MM.1S (cell line): ENCODE results near the gene RAP1GDS1.

ENCODE experiments used
- DNase-seq: peaks from one replicate; pipeline ENCODE4 v3.0.0-alpha.2; 2015
- H2AFZ ChIP-seq: fragments of 300-600 bp; sonication (generic); 2 replicates; pipeline ENCODE4 v1.6.0; 2016; ENCODE audit warnings: antibody characterized with exemption, low read length
- H3F3A ChIP-seq: fragments of 300-600 bp; sonication (generic); 2 replicates; pipeline ENCODE4 v1.6.1; 2016; ENCODE audit warnings: mild to moderate bottlenecking, antibody characterized with exemption, low read length, moderate library complexity, mixed read lengths; ENCODE audit not compliant: insufficient read depth
- H3K27ac ChIP-seq: fragments of 300-600 bp; sonication (generic); 2 replicates; pipeline ENCODE4 v1.5.1; 2016; ENCODE audit warnings: mild to moderate bottlenecking, low read length
- H3K27me3 ChIP-seq: fragments of 300-600 bp; sonication (generic); replicated peaks from 2 replicates; pipeline ENCODE4 v1.6.0; 2016; ENCODE audit warnings: low read length; ENCODE audit not compliant: insufficient read depth
- H3K36me3 ChIP-seq: fragments of 300-600 bp; sonication (generic); replicated peaks from 2 replicates; pipeline ENCODE4 v1.6.1; 2016; ENCODE audit warnings: mild to moderate bottlenecking, low read length, mixed read lengths; ENCODE audit not compliant: insufficient read depth
- H3K4me1 ChIP-seq: fragments of 300-600 bp; sonication (generic); 2 replicates; pipeline ENCODE4 v1.6.1; 2016; ENCODE audit warnings: low read length, mixed read lengths
- H3K4me2 ChIP-seq: fragments of 300-600 bp; sonication (generic); 2 replicates; pipeline ENCODE4 v1.6.0; 2016; ENCODE audit warnings: low read depth, low read length
- H3K4me3 ChIP-seq: fragments of 300-600 bp; sonication (generic); 2 replicates; pipeline ENCODE4 v1.5.1; 2016; ENCODE audit warnings: low read length, mixed read lengths
- H3K79me2 ChIP-seq: fragments of 300-600 bp; sonication (generic); 2 replicates; pipeline ENCODE4 v1.6.1; 2016; ENCODE audit warnings: mixed run types, low read length, mixed read lengths
- H3K9ac ChIP-seq: fragments of 300-600 bp; sonication (generic); 2 replicates; pipeline ENCODE4 v1.6.1; 2016; ENCODE audit warnings: low read length, mixed read lengths
- H3K9me2 ChIP-seq: fragments of 300-600 bp; sonication (generic); replicated peaks from 2 replicates; pipeline ENCODE4 v1.6.1; 2016; ENCODE audit warnings: mild to moderate bottlenecking, low read length, mixed read lengths; ENCODE audit not compliant: insufficient read depth
- H3K9me3 ChIP-seq: fragments of 300-600 bp; sonication (generic); replicated peaks from 2 replicates; pipeline ENCODE4 v1.6.1; 2016; ENCODE audit warnings: mild to moderate bottlenecking, low read length, mixed read lengths; ENCODE audit not compliant: insufficient read depth
- H4K20me1 ChIP-seq: fragments of 300-600 bp; sonication (generic); 2 replicates; pipeline ENCODE4 v1.6.1; 2016; ENCODE audit warnings: mild to moderate bottlenecking, low read length, moderate library complexity, mixed read lengths; ENCODE audit not compliant: insufficient read depth
- CTCF ChIP-seq: fragments of 300-600 bp; sonication (generic); IDR thresholded peaks from 2 replicates; pipeline ENCODE4 v1.5.1; 2016; ENCODE audit warnings: antibody characterized with exemption, low read length, mixed read lengths
- EZH2 ChIP-seq: fragments of 300-600 bp; sonication (generic); optimal IDR thresholded peaks from 2 replicates; pipeline ENCODE3; 2017; ENCODE audit warnings: low read depth, mild to moderate bottlenecking, antibody characterized with exemption, low read length, mixed read lengths
- EZH2phosphoT487 ChIP-seq: fragments of 300-600 bp; sonication (generic); IDR thresholded peaks from 2 replicates; pipeline ENCODE4 v1.6.1; 2018; ENCODE audit warnings: antibody characterized with exemption, low read length

Gene RAP1GDS1

GRCh38 chr4:98300706-98301105 lies 39.5 kb downstream of the RAP1GDS1 start:
- Histone ChIP-seq H3K79me2 (peaks cover 74% of the 10 kb centered on the region), H3K27ac (peak overlapping the region; percentile 40; the same call in 1 of the 2 replicates), H3K4me1 (peaks cover 48% of the 10 kb centered on the region), H3K9me3 (no peaks in the 10 kb centered on the region), H3K27me3 (no peaks in the 10 kb centered on the region), H3K4me2 (peak overlapping the region; percentile 42), H4K20me1 (no peaks in the 10 kb centered on the region), H3F3A (peaks cover 16% of the 10 kb centered on the region; the same call in 1 of the 2 replicates), H3K4me3 (no peak overlapping the region), H2AFZ (no peak overlapping the region), H3K9me2 (no peaks in the 10 kb centered on the region), H3K36me3 (no peaks in the 10 kb centered on the region), H3K9ac (no peak overlapping the region)
- no peak for TF ChIP-seq EZH2
- TF ChIP-seq CTCF: no peak
- TF ChIP-seq EZH2phosphoT487: no peak
- peak; percentile 58 for DNase-seq

- H2AFZ ChIP-seq: no peak overlapping the region
- no peak overlapping the region for H3K4me3 ChIP-seq
- peaks cover 15% of the 10 kb centered on the region for H3K4me1 ChIP-seq
- H3K4me2 ChIP-seq: no peak overlapping the region
- no peak for DNase-seq
- no peaks in the 10 kb centered on the region for H3K27me3 ChIP-seq
- peaks cover 61% of the 10 kb centered on the region for H3K79me2 ChIP-seq
- H3K9me2 ChIP-seq: no peaks in the 10 kb centered on the region
- no peak overlapping the region for H3K27ac ChIP-seq
- no peaks in the 10 kb centered on the region for H3K36me3 ChIP-seq
- no peak for TF ChIP-seq EZH2phosphoT487
- TF ChIP-seq CTCF: no peak
- no peak for TF ChIP-seq EZH2
- H3F3A ChIP-seq: 0 out of 2 replicates have a peak, but pooled peaks cover 2% of the 10 kb centered on the region
- no peak overlapping the region for H3K9ac ChIP-seq
- H3K9me3 ChIP-seq: no peaks in the 10 kb centered on the region
- no peaks in the 10 kb centered on the region for H4K20me1 ChIP-seq
Measured at GRCh38 chr4:98305576-98305975, 44.4 kb downstream of the RAP1GDS1 start.

- DNase-seq: no peak
- TF ChIP-seq CTCF (no peak), EZH2phosphoT487 (no peak), EZH2 (no peak)
- no peaks in the 10 kb centered on the region for H3K27me3 ChIP-seq
- H3K4me1 ChIP-seq: no peaks in the 10 kb centered on the region
- no peak overlapping the region for H3K4me3 ChIP-seq
- H3K36me3 ChIP-seq: no peaks in the 10 kb centered on the region
- H3K27ac ChIP-seq: no peak overlapping the region
- H3K9ac ChIP-seq: no peak overlapping the region
- no peaks in the 10 kb centered on the region for H3K9me2 ChIP-seq
- H3K4me2 ChIP-seq: no peak overlapping the region
- peaks cover 31% of the 10 kb centered on the region for H3K79me2 ChIP-seq
- no peak overlapping the region for H2AFZ ChIP-seq
- H4K20me1 ChIP-seq: no peaks in the 10 kb centered on the region
- H3K9me3 ChIP-seq: no peaks in the 10 kb centered on the region
- no peaks in the 10 kb centered on the region for H3F3A ChIP-seq
Measured at GRCh38 chr4:98310867-98311266, 49.7 kb downstream of the RAP1GDS1 start.
